HG02884 (cell line): Measurements from ENCODE around the gene ACTR3C.
"Not testable (repeated sequence)": the region's sequence is repeated elsewhere in the genome, so short reads cannot be mapped to it uniquely, and the experiment has no call there.

Experiments used
- ATAC-seq: cut with Tn5 transposase; IDR thresholded peaks from one replicate; pipeline ENCODE4 v1.9.1; 2021; ENCODE audit warnings: mild to moderate bottlenecking, moderate library complexity; ENCODE audit not compliant: unreplicated experiment

The ACTR3C gene

DNA sequence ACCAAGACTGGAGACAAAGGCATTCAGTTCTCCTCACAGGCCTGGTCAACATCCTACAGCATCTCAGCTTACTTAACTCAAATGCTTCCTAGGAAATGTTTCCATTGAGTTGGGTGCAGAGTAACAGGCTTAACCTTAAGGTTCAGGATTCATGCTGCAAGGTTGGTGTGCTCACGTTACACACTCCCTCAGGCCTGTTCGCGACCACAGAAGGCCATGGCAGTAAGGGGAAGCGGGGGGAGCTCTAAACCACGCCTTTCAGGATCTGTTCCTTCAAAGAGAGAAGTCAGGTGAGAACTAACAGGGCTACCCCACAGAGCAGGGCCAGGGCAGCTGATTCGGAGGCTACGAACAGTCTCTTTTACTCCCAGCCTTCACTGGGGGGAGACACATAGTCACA is 35.5 kb downstream of the ACTR3C start:
- ATAC-seq = not testable (repeated sequence)

DNA sequence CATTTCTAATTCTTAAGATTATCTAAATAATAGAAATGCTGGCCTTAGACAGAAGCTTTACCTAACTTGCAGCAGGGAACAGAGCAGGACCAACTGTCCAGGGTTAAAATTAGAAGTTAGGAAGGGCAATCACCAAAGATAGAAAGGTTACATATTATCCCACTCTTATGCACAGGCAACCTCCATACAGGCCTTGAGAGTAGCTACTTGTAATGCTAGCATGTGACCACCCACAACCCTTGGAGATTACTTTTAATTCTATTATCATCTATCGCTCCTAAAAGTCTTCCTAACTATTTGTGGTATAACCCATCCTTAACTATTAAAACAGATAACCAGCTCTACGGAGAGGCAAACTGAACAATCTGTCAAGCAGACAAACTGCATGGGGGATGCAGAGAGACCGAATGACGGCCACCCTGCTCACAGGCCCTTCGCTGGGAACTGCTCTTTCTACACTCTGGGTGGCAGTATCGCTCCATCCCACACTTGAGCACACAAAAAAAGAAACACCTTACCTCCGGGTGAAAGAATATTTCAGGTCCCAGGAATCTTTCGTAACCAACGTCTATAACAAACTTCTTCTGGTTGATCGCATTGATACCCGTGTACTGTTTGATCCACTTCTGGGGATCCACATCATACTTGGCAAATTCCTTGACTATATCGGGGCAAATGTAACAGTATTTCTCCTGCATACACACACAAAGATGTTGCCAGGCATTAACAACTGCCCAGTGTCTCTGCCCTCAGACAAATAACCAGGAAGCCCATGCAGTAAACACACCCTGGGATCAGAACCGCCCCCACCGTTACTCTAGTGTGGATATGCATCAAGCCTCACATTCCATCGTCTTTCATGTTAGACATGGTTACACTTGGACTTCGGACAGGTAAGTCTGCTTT is 37.2 kb downstream of the ACTR3C start:
- not testable (repeated sequence) for ATAC-seq

GRCh38 chr7:150283608-150284007 is 39.7 kb downstream of the ACTR3C start:
- ATAC-seq = not testable (repeated sequence)

DNA sequence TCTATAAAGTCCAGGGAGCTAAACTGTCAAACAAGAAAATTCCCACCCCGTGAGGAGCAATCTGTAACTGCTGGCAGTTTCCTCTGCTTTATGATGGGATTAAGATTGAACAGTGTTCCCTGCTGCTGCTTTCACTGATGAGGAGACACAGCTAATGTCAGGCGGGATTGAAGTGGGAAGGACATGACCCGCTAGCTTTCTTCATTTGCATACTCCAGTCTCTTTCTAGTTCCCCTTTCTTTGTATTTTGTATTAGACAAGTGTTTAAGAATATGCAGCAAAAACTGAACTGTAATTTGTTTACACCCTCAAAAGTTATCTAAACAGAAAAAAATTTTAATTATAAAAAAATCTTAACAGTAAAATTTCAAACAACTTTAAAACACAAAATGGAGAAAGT is 40.2 kb downstream of the ACTR3C start:
- not testable (repeated sequence) for ATAC-seq

GRCh38 chr7:150281681-150282403 is 41.5 kb downstream of the ACTR3C start:
- not testable (repeated sequence) for ATAC-seq

- not testable (repeated sequence) for ATAC-seq
Observed at GRCh38 chr7:150278383-150278782, 45.0 kb downstream of the ACTR3C start.

- ATAC-seq = not testable (repeated sequence)
Observed at GRCh38 chr7:150276132-150276695, 47.1 kb downstream of the ACTR3C start.

- not testable (repeated sequence) for ATAC-seq
Observed at GRCh38 chr7:150271898-150272297, 51.4 kb downstream of the ACTR3C start.

GRCh38 chr7:150270101-150270824 is 53.1 kb downstream of the ACTR3C start:
- ATAC-seq = not testable (repeated sequence)

DNA sequence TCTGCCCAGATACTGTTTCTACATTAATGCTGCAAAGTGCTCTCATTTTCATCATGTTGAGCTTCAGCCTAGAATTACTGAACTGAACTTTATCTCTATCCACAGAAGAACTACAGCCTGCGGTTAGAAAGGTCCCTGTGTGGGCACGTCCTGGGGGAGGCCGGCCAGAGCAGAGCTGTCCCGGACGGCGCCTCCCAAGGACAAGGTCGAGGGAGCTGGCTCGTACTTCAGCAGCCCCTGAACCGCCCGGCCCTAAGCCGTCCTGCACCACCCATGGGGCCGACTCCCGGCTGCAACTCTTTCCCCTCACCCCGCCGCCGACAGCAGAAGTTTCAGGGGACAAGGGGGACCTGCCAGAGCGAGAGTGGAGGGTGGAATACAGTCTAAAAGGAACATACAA is 54.5 kb downstream of the ACTR3C start:
- ATAC-seq = not testable (repeated sequence)

DNA sequence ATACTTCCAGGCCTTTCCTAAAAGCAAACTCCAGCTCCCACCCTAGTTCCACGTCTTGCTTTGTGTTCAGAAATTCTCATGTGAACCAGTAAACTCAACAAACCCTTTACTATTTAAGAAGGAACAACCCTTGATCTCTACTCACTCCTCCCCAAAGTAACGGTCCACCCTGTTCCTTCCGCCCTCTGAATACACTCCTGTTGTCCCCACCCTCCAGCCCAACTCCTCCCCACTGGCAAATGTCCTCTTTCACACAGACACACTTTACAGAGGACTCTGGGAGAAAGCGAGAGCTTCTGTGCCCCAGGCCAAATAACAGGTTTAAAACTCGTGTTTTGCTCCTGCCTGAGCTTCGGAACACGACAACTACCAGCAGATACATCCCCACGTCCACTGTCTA is 55.1 kb downstream of the ACTR3C start:
- ATAC-seq = not testable (repeated sequence)

DNA sequence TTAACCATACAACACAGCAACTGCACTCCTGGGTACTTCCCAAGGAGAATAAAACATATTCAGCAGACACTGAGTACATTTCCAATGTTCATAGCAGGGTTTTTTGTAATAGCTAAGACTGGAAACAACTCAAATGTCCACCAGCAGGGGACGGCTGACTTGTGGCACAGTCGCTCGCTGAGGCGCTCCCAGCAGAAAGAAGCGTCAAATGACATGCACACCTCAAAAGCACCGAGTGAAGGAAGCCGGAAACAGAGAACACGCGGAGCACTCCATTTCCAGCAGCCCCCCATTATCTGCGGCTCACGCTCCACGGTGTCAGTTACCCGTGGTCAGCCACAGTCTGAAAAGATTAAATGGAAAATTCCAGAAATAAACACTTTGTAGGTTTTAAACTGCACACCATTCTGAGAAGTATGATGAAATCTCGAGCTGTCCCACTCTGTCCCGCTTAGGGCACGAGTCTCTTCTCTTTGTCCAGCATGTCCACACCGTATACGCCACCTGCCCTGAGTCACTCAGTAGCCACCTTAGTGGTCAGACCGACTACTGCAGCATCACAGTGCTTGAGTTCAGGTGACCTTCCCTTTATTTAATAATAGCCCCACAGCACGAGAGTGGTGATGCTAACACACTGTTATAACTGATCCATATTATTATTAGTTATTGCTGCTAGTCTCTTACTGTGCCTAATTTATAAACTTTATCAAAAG is 56.2 kb downstream of the ACTR3C start:
- not testable (repeated sequence) for ATAC-seq

DNA sequence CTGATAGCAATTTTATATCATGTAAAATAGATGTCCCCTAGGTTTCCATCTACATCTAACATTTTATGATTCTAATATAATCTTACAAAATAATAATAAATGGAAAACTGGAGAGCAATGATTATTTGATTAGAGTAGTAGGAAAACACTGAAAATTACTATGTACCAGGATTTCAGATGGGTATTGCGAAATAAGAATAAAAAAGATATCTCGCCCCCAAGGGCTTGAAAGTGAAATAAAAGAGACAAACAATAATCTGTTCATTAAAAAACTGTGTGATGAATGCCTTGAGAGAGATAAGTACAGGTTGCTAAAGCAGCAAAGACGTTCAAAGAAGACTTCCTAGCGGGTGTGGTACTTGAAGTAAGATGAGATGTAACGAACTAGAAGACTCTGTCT is 60.7 kb downstream of the ACTR3C start:
- not testable (repeated sequence) for ATAC-seq

GRCh38 chr7:150247745-150248144 is 75.6 kb downstream of the ACTR3C start:
- not testable (repeated sequence) for ATAC-seq

GRCh38 chr7:150245208-150245607 is 78.1 kb downstream of the ACTR3C start:
- ATAC-seq = not testable (repeated sequence)

DNA sequence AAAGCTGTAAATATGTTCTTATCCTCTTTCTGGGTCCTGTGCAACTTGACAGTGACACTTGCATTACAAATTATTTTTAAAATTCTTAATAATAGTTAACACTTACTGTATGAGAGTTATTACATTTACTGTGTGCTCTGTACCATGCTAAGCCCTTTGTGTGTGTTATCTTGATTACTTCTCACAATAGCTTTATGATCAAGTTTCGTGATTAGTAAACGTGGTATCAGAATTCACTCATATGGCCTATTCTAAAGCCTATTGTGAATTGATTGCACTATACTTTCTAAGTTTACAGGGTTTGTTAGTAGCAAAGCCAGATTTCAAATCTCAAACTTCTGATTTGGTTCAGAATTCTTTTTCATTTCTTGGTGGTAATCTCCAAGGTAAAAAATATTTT is 80.4 kb downstream of the ACTR3C start:
- not testable (repeated sequence) for ATAC-seq

GRCh38 chr7:150225444-150225843 is 97.9 kb downstream of the ACTR3C start:
- ATAC-seq = not testable (repeated sequence)

DNA sequence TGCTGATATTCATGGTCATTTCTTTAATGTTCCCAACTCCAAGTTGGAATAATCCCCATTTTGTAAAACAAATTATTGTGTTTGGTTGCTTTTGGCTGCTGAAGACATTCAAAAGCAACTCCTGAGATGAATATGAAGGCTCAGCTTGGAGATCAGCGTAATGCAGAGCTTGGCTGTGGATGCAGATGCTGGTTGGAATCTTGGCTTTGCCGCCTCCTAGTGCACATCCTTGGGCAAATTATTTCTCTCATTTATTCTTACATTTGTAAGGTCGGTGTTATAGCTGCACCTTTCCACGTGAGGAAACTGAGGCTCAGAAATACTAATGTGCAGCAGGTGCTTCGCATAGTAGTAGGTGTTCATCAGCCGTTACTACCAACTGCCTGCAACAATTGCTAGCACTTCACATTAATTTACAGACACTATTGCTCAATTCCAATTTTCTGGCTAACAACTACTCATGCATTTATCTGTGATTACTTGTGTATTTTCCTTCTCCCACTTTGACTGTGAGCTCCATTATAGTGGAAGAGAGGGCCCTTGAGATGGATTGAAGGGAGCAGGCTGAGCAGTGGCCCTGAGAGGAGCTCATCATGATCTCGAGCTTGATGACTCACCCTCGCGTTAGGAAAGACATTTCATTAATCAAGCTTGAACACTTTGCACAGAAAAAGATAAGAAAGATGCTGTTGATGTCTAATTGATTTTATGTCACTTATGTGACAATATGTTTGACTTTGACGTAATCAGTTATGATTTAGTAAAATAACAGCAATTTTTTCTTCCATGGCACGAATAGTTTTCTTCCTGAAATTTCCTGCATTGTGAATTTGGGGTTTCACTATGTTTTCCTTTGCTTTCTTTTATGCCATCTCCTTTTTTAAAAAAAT is 101.0 kb downstream of the ACTR3C start:
- ATAC-seq = not testable (repeated sequence)

DNA sequence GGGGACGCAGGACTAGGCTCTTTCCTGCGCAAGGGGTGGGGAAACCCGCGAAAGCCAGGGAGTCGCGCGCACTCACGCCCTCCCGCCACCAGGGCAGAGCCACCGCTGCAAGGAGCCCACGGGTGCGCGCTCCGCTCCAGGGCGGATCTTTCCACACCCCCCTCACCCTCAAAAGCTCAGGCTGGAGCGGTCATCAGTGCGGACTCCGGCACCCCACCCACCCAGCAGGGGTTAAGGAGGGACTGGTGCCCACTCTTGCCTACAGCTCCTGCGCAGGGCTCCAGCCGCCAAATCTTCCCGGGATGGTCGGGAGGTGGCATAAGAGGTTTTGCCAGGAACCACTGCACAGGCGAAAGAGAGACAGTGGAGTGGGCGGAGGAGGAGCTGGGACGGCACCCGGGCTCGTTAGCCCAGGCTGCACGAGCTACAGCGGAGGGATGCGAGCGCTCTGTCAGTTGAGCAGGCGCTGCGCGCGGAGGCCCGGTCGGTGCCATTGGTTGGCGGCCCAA is 102.6 kb downstream of the ACTR3C start:
- ATAC-seq = not testable (repeated sequence)
